Suppressor macrophage treated with lipopolysaccharide for 1 hour (primary cell): Measurements from ENCODE around the gene ATXN1L.
"Not testable (repeated sequence)": the region's sequence is repeated elsewhere in the genome, so short reads cannot be mapped to it uniquely, and the experiment has no call there.

Experiments
- DNase-seq, 3 donors: peaks; one replicate each; pipeline ENCODE4 v3.0.0-alpha.2; 2020 to 2022

ATXN1L gene

DNA sequence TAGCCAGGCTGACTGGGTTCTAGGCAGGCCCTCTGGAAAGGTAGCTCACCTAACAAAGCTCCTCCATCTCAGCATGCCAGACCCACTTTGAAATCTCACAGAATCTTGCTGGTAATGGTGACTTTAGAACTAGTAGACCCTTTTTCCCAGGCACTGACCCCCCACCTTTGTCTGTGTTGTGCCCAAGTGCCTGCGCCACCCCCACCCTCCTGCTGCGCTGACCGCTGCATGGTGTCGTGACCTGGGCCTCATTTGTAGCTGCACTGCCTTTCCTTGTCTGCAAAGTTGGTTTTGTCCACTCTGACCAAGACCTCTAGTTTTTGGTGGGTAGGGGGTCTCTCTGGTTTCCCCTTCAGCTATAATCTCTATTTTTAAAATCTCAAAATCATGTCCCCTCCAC is 6.8 kb downstream of the ATXN1L start:
- DNase-seq: no peak

- DNase-seq: no peak
These were observed 7.6 kb downstream of the ATXN1L start for GRCh38 chr16:71853413-71853812.

DNA sequence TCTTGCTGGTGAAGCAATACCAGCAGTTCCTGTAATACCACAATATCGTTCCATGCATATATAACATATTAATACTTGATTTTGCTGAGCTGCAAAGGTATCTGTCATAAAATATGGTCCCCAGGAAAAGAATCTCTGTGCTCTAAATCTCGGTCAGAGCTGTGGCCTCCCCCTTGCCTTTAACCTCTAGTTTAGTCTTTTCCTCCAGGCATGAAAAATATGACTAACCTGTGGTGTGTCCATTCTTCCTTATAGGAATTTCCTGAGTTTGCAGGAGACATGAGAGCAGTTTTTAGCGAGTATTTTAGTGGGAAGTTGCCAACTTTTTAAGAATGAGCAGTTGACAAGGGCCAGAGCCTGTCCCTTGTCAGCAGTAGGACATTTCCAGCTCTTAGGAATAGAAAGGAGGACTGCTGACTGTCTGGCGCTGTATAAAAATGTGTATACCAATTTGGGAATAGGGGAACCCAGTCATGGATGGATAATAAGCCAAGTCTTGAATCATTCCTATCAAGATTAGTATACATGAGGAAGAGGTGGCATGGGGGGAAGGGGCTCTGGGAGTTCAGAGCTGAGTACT is 8.7 kb downstream of the ATXN1L start:
- peak in 1 of 3 donors; percentile 10 for DNase-seq

DNA sequence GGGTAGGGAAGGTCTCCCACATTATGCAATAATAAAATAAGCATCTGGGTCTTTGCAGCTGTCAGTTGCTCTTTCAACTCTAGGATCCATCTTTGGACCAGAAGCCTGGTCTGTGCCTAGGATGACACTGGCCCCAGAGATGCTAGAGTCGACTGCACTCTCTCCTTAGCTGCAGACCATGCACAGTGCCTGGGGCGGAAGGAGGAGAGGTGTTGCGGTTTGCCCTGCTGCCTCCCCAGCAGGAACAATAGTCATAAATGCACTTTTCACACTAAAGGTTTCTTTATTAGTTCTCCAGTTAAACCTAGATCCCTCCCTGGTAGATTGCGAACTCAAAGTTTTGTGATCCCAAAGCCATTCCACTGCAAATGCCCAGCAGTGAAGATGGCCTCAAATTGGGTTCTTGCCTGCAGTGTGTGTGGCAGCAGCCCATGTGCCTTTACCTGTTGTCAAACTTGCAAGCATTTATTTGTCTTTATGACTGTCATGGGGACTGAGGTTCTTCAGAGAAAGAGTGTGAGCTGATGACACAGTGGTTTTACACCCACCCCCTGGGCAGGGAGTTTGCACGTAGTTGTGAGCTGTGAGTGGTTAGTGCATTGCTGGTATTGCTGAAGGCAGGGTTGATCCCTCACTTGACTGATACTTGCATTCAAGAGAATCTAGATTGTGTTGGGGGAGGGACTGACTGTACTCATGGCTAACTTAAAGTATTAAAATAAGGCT is 10.3 kb downstream of the ATXN1L start:
- DNase-seq: no peak

GRCh38 chr16:71859762-71860521 is 14.2 kb downstream of the ATXN1L start:
- no peak for DNase-seq

DNA sequence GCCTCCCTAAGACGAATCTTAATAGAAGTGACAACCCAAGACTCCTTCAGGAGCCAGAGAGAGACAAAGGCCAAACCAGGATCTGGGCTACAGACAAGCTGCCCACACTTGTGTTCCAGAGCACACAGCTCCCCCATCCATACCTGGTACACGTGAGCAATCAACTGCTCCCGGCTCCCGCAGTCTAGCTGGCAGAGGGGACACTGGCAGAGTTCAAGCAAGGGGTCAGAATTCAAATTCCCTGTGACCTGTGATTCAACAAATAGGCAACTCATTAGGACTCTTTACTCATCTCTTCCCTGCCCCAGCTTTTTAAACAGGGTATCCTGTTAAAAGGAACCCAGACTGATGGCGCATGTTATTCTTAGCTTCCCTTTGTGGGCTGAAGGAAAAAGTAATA is 18.2 kb downstream of the ATXN1L start:
- DNase-seq: no peak

- no peak for DNase-seq
These were observed 19.5 kb downstream of the ATXN1L start for GRCh38 chr16:71865173-71865863.

DNA sequence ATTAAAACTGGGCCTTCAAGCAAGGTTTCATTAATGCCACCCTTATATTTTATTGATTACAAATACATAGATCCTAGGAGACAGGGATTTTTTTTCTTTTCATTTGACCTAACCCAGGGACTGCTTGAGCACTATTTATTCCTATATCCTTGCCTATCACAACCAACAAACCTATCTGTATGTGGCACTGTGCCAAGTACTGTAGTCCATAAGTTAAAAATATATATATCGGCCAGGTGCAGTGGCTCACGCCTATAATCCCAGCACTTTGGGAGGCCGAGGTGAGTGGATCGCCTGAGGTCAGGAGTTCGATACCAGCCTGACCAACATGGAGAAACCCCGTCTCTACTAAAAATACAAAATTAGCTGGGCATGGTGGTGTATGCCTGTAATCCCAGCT is 21.4 kb downstream of the ATXN1L start:
- DNase-seq: not testable (repeated sequence)

GRCh38 chr16:71867939-71868338 is 22.2 kb downstream of the ATXN1L start:
- DNase-seq: no peak

- DNase-seq: no peak
These were observed 23.3 kb downstream of the ATXN1L start for GRCh38 chr16:71869089-71869488.

GRCh38 chr16:71870818-71871217 is 25.0 kb downstream of the ATXN1L start:
- no peak for DNase-seq

DNA sequence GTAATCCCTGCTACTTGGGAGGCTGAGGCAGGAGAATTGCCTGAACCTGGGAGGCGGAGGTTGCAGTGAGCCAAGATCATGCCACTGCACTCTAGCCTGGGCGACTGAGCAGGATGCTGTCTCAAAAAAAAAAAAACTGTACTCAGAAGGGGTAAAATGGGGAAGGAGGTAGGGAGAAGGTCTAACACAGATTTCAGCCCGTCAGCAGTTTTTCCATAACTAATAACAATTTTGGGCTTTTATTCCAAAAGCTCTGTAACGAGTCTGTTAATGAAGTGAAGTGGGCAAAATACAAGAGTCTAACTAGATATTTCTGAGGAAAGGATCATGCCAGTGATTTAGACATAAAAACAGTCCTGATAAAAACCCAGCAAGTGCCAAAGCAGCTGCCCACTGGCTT is 27.4 kb downstream of the ATXN1L start:
- DNase-seq: no peak

- DNase-seq: no peak
These were observed 33.1 kb downstream of the ATXN1L start for GRCh38 chr16:71878911-71879310.

- DNase-seq: peak; percentile 57 to 71 (median 67)
These were observed 34.4 kb downstream of the ATXN1L start for GRCh38 chr16:71880176-71880575.

DNA sequence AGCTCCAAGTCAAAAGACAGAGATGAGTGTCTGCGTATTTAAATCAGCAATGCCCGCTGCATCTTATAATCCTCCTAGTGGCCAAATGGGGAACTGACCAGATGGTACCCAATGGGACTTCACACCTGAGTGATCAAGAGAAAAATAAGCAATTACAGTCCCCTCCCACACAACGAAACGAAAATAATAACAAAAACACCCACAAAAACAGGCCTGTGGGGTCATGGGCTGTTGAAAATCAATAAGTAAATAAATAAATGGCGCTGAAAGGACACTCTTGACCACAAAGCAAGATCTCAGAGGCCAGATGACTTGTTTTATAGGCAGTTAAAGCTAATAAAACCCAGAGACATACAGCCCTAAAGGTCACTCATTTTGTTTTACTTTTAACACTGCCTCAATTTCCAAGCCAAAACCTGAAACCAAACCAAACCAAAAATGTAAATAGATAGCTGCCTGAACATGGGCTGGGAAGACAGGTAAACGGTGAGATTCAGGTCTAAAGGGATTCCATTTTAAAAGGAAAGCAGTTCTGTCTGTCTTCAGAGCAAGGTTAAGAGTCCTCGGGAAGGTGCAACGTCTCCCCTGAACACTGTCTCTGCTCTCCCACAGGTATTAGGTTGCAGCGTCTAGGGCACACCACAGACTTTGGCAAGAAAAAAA is 36.9 kb downstream of the ATXN1L start:
- peak; percentile 83 to 88 (median 87) for DNase-seq

GRCh38 chr16:71883168-71883848 is 37.5 kb downstream of the ATXN1L start:
- DNase-seq: peak in 1 of 3 donors; percentile 52

DNA sequence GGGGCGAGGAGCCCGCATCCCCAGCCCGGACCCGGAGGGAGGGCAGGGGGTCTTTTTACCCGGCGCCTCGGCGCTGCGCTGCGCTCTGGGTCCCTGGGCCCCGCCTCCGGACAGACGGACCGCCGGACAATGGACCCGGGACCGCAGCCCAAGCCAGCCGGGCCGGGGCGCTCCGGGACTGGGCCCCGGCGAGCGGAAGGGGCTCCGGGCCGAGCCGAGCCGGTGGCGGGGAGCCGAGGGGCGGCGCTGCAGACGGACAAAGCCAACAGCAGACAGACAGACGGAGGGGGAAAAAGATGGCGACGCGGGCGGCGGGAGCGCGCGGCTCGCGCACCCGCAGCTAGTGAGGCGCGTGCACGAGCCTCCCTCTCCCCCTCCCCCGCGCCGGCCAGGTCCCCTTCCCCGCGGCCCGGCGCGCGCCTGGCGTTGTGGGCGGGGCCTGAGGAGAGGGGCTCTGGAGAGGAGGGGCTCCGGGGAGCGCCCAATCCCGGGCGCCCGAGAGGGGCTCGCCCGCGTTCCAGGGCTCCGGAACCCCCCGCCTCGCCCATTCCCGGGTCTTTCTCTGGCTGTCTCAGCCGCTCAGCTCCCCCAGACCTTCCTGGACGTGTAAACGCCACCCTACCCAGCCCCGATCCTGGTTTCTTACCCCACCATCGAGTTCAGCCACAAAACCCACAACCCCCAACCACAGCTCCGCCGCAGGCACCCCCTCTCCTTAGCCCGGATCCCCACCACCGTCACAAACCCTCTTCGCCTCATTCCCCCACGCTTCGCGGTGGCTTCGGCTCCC is 38.3 kb downstream of the ATXN1L start, which contains the start of gene ZNF821:
Gene ZNF821 (minus strand): TSS at position 334 of the 790 bp plus-strand sequence. CDS start 4,236 bp downstream, outside the sequence.
- peak; percentile 56 to 85 (median 66) for DNase-seq

- DNase-seq: peak; percentile 72 to 87 (median 80)
These were observed 39.5 kb downstream of the ATXN1L start for GRCh38 chr16:71885261-71885650.

DNA sequence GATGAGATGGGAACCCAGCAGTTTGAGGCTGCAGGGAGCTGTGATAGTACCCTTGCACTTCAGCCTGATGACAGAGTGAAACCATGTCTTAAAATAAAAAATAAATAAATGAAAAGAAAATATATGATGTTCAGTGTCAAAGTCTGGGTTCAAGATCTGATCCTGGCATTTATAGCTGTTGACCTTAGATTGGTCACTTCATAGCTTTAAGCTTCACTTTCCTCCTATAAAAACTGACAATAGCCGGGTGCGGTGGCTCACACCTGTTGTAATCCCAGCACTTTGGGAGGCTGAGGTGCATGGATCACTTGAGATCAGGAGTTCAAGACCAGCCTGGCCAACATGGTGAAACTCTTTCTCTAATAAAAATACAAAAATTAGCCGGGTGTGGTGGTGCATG is 43.4 kb downstream of the ATXN1L start:
- DNase-seq: no peak

- no peak for DNase-seq
These were observed 48.1 kb downstream of the ATXN1L start for GRCh38 chr16:71893888-71894228.

- peak; percentile 76 to 78 (median 78) for DNase-seq
These were observed 48.6 kb downstream of the ATXN1L start for GRCh38 chr16:71894229-71894920.
